Activated CD8-positive, alpha-beta memory T cell treated with anti-CD3 and anti-CD28 coated beads, Interleukin-2, amount 50 U/mL, for 48 hours (primary cell): Measurements from ENCODE around the gene FBXL14.
A peak's percentile ranks its signal among the peaks of the same experiment; 100 is the strongest.
"Not testable (repeated sequence)": the region's sequence is repeated elsewhere in the genome, so short reads cannot be mapped to it uniquely, and the experiment has no call there.

Experiments used
- DNase-seq: peaks from one replicate; pipeline ENCODE4 v3.0.0-alpha.2; 2020

FBXL14 gene

DNA sequence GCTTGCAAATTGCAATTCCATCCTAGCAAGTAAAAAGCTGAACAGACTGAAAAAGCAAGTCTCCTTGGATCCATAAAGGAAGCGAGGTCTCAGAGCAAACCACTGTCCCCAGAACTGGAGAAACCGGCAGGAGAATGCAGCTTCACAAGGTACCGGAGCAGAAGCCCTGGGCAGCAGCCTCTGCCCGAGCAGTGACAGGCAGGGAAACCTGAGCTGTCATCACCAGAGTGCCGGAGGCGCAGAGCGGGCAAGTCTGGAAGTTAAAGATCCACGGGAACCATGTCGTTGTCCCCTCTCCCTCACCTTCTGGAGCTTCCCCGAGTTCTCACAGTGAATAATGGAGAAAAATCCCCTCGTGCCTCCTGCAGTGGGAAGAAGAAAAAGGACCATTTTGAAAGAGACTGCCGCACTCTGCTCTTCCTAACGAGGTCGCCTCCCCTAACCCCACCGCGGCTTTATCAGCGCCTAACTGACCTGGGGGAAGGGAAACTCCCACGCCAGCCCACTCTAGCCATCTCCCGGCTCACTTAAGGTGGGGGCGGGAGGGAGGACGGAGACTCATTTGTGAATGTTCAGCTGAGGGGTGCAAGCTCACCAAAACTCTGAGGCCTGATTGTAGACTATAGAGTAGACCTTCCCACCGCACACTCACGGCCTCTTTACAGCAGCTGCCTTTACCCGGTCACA, 27.8 kb downstream of the FBXL14 start:
- DNase-seq = no peak

DNA sequence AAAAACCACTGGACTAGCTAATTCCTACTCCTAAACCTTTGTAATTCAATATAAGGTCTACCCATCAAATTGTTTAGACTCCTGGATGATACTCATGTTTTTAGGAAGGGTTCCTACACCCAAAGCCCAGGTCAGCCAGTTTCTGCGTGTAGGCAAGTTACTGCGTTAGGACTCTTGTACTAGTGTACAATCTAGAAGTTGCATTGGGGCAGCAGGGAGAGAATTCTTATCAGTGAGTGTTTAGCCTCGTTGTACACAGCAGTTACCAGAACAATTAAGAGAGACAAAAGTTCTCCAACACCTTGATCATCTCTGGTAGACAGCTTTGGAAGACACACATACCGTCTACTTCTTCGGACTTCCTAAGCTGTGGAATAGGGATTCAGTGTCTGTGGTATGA, 29.2 kb downstream of the FBXL14 start:
- DNase-seq = no peak

DNA sequence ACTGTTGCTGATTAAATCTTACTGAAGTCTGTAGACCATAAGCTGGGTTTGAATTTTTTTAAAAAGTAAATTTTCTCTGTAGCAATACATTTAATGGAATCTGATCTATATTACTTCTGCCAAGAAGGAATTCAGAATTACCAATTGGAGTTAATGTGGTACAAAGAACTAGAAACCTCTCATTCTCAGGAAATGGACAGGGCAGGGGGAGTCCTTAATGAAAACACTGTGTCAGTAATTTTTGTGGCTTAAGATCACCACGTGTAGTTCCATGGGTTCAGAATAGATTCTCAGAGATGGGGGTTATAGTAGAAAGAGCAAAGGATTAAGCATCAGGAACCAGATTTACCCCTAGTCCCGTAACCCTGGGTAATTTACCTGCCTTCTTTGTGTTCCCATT, 30.3 kb downstream of the FBXL14 start:
- no peak for DNase-seq

DNA sequence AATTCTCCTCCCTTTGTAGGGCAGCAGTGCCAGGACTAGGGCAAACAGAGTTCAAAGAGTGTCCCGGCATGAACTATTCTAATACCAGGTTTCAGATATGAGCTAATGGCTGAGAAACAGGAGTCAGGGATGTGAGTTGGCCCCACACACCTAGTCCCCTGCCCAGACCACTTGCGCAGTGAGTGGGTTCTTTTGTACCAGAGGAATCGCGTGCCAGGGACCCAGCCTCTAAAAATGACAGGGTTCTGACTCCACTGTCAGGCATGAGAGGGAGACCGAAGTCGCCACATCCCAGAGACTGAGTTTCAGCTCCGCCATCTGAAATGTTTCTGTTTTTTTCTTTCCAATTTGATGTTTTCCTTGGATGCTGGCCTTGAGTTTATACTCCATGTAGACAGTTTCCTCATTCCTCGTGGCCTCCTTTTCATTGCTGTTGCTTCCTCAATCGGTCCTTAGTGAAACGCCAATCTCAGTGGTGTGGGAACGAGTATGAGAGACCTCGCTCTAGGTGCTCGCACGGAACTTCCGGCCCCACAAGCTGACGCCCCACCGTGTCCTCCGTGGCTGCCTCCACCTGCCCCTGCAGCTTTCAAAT, 31.5 kb downstream of the FBXL14 start:
- DNase-seq = no peak

DNA sequence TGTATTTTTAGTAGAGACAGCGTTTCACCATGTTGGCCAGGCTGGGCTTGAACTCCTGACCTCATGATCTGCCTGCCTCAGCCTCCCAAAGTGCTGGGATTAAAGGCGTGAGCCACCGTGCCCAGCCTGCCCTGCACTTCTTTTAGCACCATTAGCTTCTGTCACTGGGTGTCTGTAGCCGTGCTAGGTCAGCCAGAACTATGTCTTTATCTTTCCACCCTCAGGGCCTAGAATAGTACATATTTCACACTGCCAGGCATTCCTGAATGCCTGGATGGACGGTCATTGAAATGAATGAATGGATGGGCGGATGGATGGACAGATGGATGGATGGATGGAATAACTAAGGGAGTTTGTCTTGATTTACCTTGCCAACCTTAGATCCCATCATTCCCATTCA, 33.7 kb downstream of the FBXL14 start:
- DNase-seq = no peak

DNA sequence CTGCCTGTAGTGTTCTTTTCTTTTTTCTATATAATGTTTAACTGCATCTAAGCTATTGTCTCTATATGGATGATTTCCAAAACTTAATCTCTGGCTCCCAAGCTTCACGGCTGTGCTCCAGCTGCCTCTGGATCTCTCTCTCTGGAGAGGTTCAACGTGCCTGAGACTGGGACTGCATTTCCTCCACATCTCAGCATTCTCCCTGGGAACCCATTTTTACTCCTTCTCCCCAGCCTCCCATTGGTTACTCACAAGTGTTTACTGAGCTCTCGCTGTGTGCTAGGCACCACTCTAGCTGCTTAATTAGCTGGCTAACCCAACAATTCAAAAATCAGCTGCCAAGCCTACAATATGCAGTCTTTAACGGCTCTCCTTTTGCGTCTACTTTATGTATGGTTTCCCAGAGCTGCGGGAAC, 34.7 kb downstream of the FBXL14 start:
- no peak for DNase-seq

DNA sequence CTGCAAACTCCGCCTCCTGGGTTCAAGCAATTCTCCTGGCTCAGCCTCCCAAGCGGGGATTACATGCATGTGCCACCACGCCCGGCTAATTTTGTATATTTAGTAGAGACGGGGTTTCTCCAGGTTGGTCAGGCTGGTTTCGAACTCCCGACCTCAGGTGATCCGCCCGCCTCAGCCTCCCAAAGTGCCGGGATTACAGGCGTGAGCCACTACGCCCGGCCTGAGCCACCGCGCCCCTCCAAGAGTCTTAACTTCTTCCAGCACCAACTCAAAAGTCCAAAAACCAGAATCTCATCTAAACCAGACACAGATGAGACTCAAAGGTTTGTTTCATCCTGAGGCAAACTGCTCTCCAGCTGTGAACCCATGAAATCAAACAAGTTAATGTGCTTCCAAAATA, 36.3 kb downstream of the FBXL14 start:
- not testable (repeated sequence) for DNase-seq

DNA sequence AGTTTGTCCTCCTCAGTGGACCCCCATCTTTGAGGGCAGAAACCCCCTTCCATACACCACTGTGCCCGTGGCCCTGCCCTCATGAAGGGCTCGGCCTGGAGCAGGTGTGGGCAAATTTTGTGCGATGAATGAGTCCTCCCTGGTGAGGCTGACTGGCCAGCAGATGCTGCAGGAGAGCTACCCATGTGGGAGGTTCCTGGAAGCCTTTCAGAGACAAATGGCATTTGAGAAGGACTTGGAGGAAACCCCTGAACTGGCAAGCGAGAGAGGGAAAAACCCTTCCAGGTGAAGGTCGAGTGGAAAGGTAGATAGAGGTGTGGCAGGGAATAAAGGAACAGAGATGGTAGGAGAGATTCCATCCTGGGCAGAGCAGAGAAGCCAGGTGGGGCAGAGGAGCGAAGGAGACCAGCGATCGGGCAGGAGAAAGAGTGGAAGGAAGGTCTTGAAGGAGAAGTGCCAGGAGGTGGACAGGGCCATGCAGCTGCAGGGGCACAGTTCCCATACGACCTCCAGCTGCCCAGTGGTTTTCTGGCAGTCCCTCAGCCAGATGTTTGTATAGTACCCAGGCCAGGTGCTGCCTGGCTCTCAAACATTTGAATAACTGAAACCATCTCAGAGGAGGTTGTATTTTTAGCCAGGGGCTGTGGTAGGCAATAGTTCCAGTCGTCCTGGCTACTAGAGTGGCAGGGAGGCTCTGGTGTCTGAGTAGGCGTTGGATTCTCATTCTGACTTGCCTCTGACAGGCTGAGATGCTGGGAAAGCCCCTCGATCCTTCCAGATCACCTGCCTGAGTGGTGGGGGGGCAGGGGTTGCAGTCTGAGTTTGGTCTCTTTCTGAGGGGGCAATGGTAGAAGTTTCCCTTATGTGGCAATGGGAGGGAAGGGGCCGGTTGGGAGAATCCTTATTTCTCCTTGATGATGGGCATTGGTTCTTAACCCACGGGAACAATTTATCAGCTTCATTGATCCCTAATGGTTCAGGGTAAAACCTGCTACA, 40.1 kb downstream of the FBXL14 start:
- DNase-seq = peak; percentile 68

DNA sequence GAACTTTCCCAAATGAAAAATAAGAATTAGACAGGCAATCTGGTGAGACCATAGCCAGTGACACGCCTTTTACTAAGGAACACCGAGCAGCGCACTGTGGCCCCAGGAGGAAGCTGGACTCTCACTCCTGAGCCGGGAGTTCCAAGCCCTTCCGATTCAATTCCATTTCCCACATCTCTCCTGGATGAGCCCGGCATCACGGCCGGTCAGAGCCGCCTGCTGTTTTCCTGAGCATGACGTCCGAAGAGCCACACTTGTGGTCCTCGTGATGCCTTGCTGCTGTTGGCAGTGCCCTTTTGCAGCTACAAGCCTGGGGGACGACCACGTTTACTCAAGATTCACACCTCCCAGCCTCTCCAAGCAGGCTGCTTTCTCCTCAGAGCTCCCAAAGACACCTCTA, 40.8 kb downstream of the FBXL14 start:
- no peak for DNase-seq

DNA sequence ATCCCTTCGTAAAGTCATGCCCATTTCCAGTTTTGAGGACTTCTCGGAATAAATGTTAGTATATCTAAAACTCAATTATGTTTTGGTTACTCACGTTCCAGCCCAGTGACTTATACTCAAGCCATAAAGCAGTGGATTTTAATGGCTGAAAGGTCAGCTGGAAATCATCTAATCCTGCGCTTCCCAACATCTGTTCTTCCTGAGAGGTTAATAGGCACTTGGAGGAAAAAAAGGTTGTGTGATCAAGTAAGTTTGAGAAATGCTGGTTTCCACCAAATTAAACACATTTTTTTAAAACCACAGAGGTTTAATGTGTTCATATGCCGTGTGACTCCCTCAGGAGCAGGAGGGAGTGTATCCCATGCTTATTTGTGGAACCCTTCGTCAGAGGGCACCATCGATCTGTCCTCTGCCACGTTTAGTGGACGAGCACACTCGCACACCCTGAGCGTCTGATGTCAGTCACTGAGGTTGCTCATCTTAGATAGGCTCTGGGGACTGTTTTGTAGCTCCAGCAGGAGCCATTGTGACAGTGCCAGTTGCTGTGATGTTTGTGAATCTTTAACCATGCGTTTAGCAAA, 41.4 kb downstream of the FBXL14 start:
- no peak for DNase-seq

DNA sequence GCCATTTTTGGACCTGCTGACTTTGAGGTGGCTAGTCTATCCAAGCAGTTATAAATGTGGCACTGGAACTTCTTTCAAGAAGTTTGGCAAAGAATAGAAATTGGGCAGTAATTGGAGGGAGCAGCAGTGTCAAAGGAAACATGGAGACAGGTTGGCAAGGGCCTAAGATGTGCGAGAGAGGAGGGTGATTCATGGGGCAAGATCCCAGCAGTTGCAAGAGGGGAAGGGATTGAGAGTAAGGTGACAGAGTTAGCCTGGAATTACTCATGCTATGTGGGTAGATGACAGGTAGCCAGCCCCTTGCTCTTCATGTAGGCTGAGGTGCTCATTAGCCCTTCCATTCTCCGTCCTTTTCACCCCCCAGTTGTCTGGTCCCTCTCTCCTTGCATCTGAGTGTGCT, 42.2 kb downstream of the FBXL14 start:
- DNase-seq = no peak

DNA sequence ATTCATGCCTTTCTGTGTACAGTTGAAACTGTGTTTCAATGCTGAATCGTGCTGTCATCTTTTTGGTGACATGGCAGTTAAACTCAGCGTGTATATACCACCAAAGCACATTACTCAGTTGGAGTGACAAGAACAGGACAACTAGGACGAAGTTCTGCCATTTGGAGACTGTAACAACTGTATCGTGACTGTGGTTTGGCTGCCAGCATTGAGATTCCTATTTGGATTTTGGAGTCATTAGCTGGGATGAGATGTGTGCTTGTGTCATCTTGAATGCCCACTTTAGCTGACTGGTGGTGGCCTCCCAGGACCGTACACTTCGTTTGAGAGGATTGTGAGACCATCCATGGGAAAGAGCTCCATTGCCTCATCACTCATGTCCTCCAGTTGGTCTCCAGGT, 42.9 kb downstream of the FBXL14 start:
- DNase-seq = no peak

DNA sequence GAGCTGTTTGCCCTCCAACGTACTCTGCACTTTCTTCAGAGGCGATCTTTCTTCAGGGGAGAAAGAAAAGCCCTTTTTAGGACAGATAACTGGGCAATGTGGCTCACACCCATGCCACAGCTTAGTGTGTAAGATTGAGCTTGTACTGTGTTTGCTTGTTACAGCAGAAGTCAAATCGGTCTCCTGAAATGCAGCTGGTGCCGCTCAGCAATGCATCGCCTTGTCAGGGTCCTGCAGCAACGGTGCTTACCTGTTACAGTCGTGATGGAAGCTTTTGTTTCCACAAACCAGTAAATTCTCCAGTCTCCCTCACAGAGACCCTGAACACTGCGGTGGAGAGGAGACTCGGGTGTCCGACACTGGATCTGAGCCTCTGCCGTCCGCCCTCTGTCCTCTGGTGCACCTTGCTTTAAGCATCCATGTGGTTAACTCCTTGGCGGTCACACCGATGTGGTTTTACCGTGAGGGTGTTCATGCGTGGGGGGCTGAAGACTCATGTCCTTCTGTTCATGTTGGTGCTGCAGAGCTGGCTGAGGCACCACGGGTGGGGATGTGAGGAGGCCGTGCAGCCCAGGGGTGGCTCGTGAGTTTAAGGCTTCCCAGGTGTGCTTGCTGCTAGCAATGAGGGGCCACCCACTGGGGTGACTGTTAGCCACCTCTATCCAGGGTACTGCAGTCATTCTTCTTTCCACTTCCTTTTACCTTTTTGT, 47.3 kb downstream of the FBXL14 start:
- no peak for DNase-seq

DNA sequence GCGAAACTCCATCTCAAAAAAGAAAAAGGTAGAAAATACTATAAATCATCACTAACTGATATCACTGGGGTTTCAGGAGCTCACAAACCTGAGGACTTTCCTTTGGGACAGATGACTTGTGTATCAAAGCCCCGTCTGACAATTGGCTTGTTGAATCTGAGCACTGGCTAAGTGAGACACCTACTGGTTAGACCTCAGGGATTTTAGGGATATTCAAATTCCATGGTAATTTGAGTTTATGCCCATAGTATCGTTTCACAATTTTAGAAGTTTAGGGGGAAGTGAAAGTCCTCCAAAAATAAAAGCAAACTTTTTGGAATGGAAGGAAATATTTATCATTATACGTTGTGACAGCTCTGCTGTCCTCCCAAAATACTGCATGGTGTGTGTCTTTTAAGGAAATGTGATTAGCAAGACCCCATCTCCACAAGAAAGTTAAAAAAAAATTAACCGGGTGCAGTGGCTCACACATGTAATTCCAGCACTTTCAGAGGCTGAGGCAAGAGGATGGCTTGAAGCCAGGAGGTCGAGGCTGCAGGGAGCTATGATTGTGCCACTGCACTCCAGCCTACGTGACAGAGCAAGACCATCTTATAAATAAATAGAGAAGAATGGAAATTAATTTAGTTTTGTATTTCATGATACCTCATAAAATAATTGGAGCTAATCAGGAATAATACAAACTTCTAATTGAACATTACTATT, 49.2 kb downstream of the FBXL14 start:
- DNase-seq = no peak

DNA sequence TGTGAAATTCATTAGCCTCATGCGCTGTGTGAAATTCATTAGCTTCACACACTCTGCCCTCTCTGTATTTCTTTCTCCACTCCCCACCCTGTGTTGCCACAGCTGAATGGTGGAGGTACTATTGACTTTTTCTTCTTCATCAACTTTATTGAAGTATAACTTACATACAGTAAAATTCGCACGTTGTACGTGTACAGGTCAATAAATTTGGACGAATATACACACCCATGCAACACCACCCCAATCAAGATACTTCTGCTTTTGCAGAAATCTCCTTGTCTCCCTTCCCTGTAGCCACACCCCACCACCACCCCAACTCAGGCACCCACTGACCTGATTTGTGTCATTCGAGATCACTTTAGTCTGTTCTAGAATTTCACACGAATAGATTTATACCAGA, 51.8 kb downstream of the FBXL14 start:
- DNase-seq = no peak

DNA sequence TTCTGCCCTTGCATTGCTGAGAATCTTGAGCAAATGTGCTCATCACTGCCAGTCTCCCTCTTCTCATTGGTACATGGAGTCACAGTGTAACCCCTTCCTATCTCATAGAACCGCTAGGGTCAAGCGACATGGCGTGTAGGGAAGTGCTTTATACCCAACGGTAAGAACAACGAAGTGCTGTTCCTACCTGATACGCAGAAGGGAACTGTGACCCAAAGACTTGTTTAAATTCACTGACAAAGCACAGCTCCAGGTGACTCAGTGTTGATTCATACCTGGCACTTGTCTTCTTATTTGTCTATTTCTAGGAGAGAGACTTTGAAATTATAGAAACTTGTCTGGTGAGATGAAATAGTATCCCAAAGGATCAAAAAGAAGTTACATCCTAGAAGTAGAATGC, 53.7 kb downstream of the FBXL14 start:
- no peak for DNase-seq

DNA sequence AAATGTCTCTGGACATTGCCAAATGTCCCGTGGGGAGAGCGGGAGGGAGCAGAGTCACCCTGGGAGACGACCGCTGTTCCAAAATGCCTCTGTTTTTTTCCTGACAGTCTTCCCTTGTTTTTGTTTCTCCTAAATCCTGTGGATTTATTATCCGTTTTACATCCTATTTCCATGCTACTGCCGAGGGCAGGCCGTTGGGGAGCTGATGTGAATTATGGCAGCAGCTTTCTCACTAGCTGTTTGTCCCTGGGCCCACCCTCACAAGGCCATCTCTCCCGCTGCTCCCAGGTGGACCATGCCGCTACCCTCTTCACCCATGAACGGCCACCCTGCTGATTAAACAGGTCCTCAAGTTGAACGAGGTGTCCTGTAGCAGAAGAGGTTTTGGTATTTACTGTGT, 55.2 kb downstream of the FBXL14 start:
- DNase-seq = no peak

DNA sequence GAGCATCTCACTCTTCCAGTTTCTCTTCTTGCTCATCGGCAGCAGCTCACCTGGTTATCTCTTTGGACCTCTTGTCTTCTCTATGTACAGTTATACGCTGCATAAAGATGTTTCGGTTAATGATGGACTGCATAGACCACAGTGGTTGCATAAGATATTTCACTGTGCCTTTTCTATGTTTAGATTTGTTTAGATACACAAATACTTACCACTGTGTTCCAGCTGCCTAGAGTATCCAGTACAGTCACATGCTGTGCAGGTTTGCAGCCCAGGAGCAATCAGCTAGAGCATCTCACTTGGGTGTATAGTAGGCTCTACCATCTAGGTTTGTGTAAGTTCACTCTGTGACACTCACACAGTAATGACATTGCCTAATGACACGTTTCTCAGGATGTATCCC, 57.6 kb downstream of the FBXL14 start:
- DNase-seq = no peak

DNA sequence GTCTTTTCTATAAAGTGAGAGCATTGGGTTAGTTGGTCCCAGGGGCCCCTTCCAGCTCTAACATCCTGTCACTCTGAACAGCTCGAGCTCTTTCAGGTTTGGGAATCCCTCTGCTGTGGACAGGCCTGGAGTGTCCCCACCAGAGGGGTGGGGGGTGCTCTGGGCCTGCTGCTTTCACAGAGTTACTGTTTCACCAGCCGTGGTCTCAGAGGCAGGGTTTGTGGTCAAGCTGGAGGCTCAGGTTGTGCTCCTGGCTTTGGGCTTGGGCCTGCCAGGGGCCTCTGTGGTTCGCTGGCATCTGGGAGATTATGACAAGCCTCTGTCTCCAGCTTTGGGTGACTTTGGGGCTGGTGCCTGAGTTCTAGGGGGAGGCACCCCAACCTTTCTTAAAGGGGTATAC, 59.6 kb downstream of the FBXL14 start:
- DNase-seq = peak; percentile 54

DNA sequence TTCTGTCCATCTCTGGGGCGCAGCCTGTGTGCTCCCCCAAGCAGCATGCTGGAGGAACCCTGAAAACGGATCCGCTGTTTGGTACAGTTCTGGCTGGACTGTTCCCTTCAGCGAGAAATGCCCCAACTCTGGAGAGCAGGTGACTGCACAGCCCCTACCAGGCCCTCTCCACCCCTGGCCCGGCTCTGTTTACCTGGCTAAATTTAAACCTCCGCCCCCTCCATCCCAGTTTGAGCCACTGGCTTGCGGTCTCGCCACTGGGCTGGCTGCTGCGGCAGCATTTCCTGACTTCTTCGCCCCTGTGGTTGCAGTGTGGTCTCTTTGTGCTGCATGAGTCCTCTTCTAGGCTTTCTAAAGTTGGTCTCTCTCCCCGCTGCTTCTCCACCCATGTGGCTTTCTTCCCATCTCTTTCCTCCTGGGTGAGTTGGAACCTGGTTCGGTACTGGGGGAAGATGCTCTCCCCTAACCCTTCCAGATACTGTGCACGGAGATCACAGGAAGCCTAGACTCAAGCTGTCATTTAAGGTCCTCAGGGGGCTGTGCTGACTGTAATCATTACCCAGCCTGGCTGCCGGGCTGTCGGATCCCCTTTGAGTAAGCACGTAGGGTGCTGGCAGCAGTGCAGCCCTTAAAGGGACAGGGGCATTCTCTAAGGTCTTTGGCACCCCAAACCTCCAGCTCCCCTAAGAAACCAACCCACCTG, 60.6 kb downstream of the FBXL14 start:
- DNase-seq = peak; percentile 79

DNA sequence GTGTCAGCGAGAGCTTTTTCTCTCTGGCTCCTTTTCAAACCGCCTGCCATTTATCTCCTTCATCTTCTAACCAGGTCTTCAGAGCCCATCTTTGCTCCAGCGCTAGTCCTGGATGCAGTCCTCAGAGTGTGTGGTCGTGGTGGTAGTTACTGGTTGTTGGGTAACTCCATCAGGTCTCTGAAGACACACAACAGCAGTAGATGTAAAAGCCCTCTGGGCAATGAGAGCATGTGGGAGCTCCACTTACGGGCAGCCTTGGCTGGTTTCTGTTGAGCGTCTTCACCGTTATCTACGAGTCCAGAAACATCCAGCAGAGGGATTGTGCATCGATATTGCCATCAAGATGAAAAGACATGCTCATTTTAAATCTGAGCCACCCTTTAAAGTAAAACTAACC, 61.2 kb downstream of the FBXL14 start:
- peak; percentile 59 for DNase-seq
